ENCODE data around the gene P2RX3. TPM values are rescaled to one million over a fixed set of nuclear protein-coding genes. Genes with fewer than 3 reads are reported as not detected.

The P2RX3 gene
- total RNA-seq, 1 experiment from 2014 or later = 0.15 TPM

DNA sequence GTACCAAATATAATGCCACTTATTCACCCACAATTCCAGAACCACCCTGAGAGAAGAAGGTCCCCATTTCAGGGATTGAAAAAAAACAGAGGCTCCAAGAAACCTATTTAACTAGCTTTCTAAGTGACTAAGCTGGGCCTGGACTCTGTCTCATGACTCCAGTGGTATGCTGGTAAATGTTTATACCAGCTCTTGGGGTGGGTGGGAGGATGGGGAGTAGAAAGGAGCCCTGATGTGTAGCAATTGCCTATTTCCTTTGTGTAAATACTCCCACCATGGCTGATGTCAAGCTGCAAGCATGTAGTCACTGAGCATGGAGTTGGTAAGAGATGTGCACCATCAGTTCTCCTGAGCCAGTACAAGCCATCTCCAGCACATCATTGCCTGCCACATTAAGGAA, 40.0 kb downstream of the P2RX3 start:
- Histone ChIP-seq H2BK5ac (ENCODE audit: insufficient read length, low read length) (no peak overlapping the region), H4K91ac (ENCODE audit: insufficient read length, low read depth, low read length) (no peak overlapping the region), H2BK120ac (ENCODE audit: low read depth, low read length, poor library complexity, severe bottlenecking) (no peak overlapping the region), H3K27ac (ENCODE audit: insufficient read length, low read depth, low read length) (no peak overlapping the region), H3K27me3 (ENCODE audit: insufficient read depth, low read length) (no peaks in the 10 kb centered on the region; the same call in 1 of the 2 replicates), H3K23me2 (ENCODE audit: insufficient read length, low read depth, low read length, poor library complexity, severe bottlenecking) (no peaks in the 10 kb centered on the region), H4K8ac (replicated peaks; ENCODE audit: insufficient read length, low read depth, low read length) (no peak overlapping the region), H3K79me1 (ENCODE audit: insufficient read depth, low read depth, low read length, poor library complexity, severe bottlenecking) (no peaks in the 10 kb centered on the region), H3K14ac (ENCODE audit: insufficient read depth, low read length) (no peak overlapping the region), H3K4me1 (ENCODE audit: insufficient read depth, low read length) (no peaks in the 10 kb centered on the region; the same call in 1 of the 2 replicates), H3K4me2 (ENCODE audit: insufficient read depth, insufficient read length, low read length) (no peak overlapping the region), H3K23ac (ENCODE audit: insufficient read length, low read depth, low read length) (no peak overlapping the region), H2AFZ (ENCODE audit: low read length) (no peak overlapping the region), H3T11ph (ENCODE audit: low read length) (no peak overlapping the region), H3K9ac (ENCODE audit: extremely low read depth, insufficient read length, low read length) (no peak overlapping the region), H3K79me2 (ENCODE audit: insufficient read depth, low read length) (no peaks in the 10 kb centered on the region), H3K56ac (ENCODE audit: insufficient read length, low read depth, low read length) (no peak overlapping the region), H4K5ac (ENCODE audit: insufficient read length, low read depth, low read length) (no peak overlapping the region), H3K18ac (ENCODE audit: insufficient read length, low read depth, low read length) (no peak overlapping the region), H2BK15ac (ENCODE audit: low read depth, low read length) (no peak overlapping the region), H3K4ac (ENCODE audit: low read depth, low read length) (no peak overlapping the region), H2AK5ac (ENCODE audit: insufficient read length, low read length) (no peak overlapping the region), H3K9me3 (ENCODE audit: control insufficient read depth, low read depth, low read length) (no peaks in the 10 kb centered on the region), H4K20me1 (ENCODE audit: control insufficient read depth, insufficient read depth, insufficient read length) (no peaks in the 10 kb centered on the region), H2BK12ac (ENCODE audit: insufficient read length, low read depth, low read length) (no peak overlapping the region), H2BK20ac (ENCODE audit: low read depth, low read length, poor library complexity, severe bottlenecking) (no peak overlapping the region)
- peaks cover 53% of the 10 kb centered on the region for H3K27me3 Mint-ChIP-seq (ENCODE audit: low read depth)
- H3K4me1 Mint-ChIP-seq = peaks cover 3 to 15% of the 10 kb centered on the region in 2 experiments
- no peak overlapping the region for H3K27ac Mint-ChIP-seq
- no peak for DNase-seq
- TF ChIP-seq, protein P1, sequence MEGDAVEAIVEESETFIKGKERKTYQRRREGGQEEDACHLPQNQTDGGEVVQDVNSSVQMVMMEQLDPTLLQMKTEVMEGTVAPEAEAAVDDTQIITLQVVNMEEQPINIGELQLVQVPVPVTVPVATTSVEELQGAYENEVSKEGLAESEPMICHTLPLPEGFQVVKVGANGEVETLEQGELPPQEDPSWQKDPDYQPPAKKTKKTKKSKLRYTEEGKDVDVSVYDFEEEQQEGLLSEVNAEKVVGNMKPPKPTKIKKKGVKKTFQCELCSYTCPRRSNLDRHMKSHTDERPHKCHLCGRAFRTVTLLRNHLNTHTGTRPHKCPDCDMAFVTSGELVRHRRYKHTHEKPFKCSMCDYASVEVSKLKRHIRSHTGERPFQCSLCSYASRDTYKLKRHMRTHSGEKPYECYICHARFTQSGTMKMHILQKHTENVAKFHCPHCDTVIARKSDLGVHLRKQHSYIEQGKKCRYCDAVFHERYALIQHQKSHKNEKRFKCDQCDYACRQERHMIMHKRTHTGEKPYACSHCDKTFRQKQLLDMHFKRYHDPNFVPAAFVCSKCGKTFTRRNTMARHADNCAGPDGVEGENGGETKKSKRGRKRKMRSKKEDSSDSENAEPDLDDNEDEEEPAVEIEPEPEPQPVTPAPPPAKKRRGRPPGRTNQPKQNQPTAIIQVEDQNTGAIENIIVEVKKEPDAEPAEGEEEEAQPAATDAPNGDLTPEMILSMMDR (conservative IDR thresholded peaks at IDR 0.05) = no peak
- H3K36me3 Mint-ChIP-seq (ENCODE audit: insufficient read depth in 1 of 3, low read depth in 3 of 3) = no peaks in the 10 kb centered on the region
- no peak overlapping the region for H3K4me3 Mint-ChIP-seq
- H3K9me3 Mint-ChIP-seq = no peaks in the 10 kb centered on the region

All from H9 (cell line).